SJCRH30 (cell line): ENCODE data around the gene CERS5. TPM values are rescaled to one million over a fixed set of nuclear protein-coding genes. Genes with fewer than 3 reads are reported as not detected.

Experiments used
- DNase-seq, 2 experiments: peaks; one replicate each; pipeline ENCODE4 v3.0.0-alpha.2; 2015 to 2020
- H3K27ac ChIP-seq: fragments of 250-450 bp; sonication (Bioruptor Pico); 2 replicates; pipeline ENCODE4 v1.5.1; 2020; ENCODE audit warnings: mild to moderate bottlenecking, moderate library complexity
- H3K27me3 ChIP-seq: fragments of 250-450 bp; sonication (Bioruptor Pico); 2 replicates; pipeline ENCODE4 v1.5.1; 2020; ENCODE audit warnings: mild to moderate bottlenecking, moderate library complexity
- H3K36me3 ChIP-seq: fragments of 250-450 bp; sonication (Bioruptor Pico); 2 replicates; pipeline ENCODE4 v1.5.1; 2020; ENCODE audit warnings: mild to moderate bottlenecking, moderate library complexity
- H3K4me1 ChIP-seq: fragments of 250-450 bp; sonication (Bioruptor Pico); 2 replicates; pipeline ENCODE4 v1.5.1; 2020; ENCODE audit warnings: mild to moderate bottlenecking, moderate library complexity
- H3K4me3 ChIP-seq: fragments of 250-450 bp; sonication (Bioruptor Pico); 2 replicates; pipeline ENCODE4 v1.5.1; 2020; ENCODE audit warnings: mild to moderate bottlenecking, moderate library complexity
- H3K9me3 ChIP-seq: fragments of 250-450 bp; sonication (Bioruptor Pico); replicated peaks from 2 replicates; pipeline ENCODE4 v1.5.1; 2020; ENCODE audit warnings: mild to moderate bottlenecking, moderate library complexity
- total RNA-seq: library from RNA; depleted of rRNA; stranded (reverse); fragments of >200 nt; shearing (Covaris generic); gene quantifications from 2 replicates; pipeline ENCODE4 v1.2.3, GENCODE V29; 2014

The CERS5 gene
- total RNA-seq, 1 experiment from 2014 or later = 58.7 TPM

DNA sequence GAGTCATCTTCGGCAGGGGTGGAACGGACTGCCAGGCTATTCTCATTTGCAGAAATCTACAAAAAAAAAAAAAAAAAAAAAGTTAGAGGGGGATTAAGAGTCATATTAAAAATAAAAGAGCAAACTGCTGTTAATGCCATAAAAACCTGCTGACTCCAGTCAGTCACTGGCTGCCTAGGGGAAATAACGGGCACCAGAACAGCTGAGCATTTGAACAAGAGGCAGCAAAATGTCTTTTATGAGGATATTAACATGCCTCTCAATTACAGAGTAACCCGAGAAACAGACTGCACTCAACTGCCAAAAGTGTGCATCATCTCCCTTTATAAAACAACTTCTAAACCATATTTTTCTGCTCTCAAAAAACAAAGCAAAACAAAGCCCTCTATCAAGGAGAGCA, 28.7 kb upstream of the CERS5 start:
- Histone ChIP-seq H3K4me1 (peaks cover 37% of the 10 kb centered on the region), H3K4me3 (peak overlapping the region; percentile 1), H3K9me3 (no peaks in the 10 kb centered on the region), H3K36me3 (peaks cover 47% of the 10 kb centered on the region), H3K27ac (peak overlapping the region; percentile 69), H3K27me3 (no peaks in the 10 kb centered on the region)
- peak; percentile 83 to 89 for DNase-seq

- DNase-seq = peak in 1 of 2 experiments; percentile 37
- H3K27me3 ChIP-seq = no peaks in the 10 kb centered on the region
- no peak overlapping the region for H3K27ac ChIP-seq
- H3K9me3 ChIP-seq = no peaks in the 10 kb centered on the region
- H3K36me3 ChIP-seq = peaks cover 30% of the 10 kb centered on the region
- peaks cover 47% of the 10 kb centered on the region for H3K4me1 ChIP-seq
- no peak overlapping the region for H3K4me3 ChIP-seq
Measured at GRCh38 chr12:50192908-50193307, 25.7 kb upstream of the CERS5 start.

GRCh38 chr12:50192236-50192635, 25.1 kb upstream of the CERS5 start:
- Histone ChIP-seq H3K4me1 (peaks cover 51% of the 10 kb centered on the region), H3K27ac (no peak overlapping the region), H3K4me3 (no peak overlapping the region), H3K27me3 (no peaks in the 10 kb centered on the region), H3K9me3 (no peaks in the 10 kb centered on the region), H3K36me3 (peaks cover 29% of the 10 kb centered on the region)
- no peak for DNase-seq

- H3K36me3 ChIP-seq = peaks cover 29% of the 10 kb centered on the region
Measured at GRCh38 chr12:50190859-50191258, 23.7 kb upstream of the CERS5 start.

GRCh38 chr12:50188875-50189575, 21.9 kb upstream of the CERS5 start:
- no peak overlapping the region for H3K4me3 ChIP-seq
- no peak for DNase-seq
- H3K4me1 ChIP-seq = peaks cover 54% of the 10 kb centered on the region
- H3K27me3 ChIP-seq = no peaks in the 10 kb centered on the region
- no peaks in the 10 kb centered on the region for H3K9me3 ChIP-seq
- peaks cover 22% of the 10 kb centered on the region for H3K36me3 ChIP-seq
- H3K27ac ChIP-seq = peak overlapping the region; percentile 83; the same call in 1 of the 2 replicates

More at GRCh38 chr12:50190859-50191258, 23.7 kb upstream of the CERS5 start:
- H3K4me3 ChIP-seq = no peak overlapping the region
- no peaks in the 10 kb centered on the region for H3K27me3 ChIP-seq
- H3K4me1 ChIP-seq = peaks cover 51% of the 10 kb centered on the region
- no peak overlapping the region for H3K27ac ChIP-seq
- no peak for DNase-seq
- no peaks in the 10 kb centered on the region for H3K9me3 ChIP-seq

DNA sequence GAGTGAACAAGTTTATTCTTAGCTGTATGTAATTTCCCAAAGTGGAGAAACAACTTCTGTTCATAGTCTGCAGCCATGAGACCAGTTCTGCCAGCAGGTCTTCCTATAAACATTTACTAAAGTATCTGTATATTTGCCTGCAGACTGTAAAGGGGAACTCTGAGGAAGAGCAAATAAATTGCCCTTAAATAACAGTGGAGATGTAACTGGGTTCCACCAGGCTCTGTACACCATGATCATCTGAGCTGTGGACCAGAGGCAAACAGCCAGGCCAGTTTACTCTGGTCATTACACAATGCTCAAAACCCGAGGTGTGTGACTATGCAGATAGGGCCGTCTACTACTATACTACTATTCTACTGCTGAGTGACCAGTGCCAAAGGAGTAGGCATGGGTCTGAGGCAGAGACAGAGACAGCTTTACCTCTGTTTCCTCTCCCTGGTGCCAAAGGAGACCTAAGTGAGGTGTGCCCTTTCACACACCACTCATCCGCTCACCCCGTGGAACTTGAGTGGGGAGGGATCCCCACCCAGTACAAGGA, 21.1 kb upstream of the CERS5 start:
- no peaks in the 10 kb centered on the region for H3K9me3 ChIP-seq
- H3K27ac ChIP-seq = peak overlapping the region; percentile 83
- peaks cover 25% of the 10 kb centered on the region for H3K36me3 ChIP-seq
- no peak overlapping the region for H3K4me3 ChIP-seq
- H3K27me3 ChIP-seq = no peaks in the 10 kb centered on the region
- DNase-seq = no peak
- peaks cover 54% of the 10 kb centered on the region for H3K4me1 ChIP-seq

DNA sequence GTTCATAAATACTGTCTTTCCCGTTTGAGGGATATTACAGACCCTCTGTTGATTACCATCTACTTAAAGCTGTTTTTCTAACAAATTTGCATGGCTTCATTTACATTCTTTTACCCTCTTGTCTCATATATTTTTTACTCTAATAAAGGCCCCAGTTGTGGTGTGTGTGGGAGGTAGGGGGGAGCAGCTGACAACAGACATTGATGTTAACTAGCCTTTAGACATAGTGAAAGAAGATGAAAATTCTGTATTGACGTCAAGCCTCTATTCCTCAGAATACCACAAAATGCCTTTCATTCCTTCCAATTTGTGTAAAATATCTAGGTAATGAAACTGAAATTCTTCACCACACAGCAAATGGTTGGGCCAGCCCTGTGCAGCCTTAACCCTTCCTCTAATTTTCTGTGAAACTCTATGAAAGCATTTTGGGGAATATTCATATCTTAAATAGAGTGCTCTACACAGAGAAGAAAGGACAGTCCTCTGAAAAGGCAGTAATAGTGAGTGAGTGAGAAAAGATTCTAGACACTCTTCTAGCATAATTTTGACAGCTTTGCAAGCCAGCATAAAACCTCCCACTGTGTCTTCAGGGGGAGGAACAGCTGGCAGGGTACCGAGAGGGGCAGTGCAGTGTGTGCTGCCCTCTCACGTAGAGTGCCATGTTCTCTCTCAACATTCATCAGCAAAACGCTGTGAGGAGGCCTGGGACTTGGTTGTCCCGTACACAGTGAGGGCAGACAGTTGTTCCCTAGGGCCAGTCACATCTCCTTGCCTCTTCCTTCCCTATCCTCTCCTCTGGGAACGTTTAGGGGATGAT, 20.1 kb upstream of the CERS5 start:
- DNase-seq = peak; percentile 76
- peaks cover 46% of the 10 kb centered on the region for H3K4me1 ChIP-seq
- H3K27me3 ChIP-seq = no peaks in the 10 kb centered on the region
- H3K9me3 ChIP-seq = no peaks in the 10 kb centered on the region
- H3K27ac ChIP-seq = peak overlapping the region; percentile 83
- H3K36me3 ChIP-seq = peaks cover 16% of the 10 kb centered on the region
- H3K4me3 ChIP-seq = no peak overlapping the region

GRCh38 chr12:50186681-50187080, 19.5 kb upstream of the CERS5 start:
- H3K27ac ChIP-seq = peak overlapping the region; percentile 83
- H3K4me3 ChIP-seq = no peak overlapping the region
- DNase-seq = peak; percentile 51 to 66
- peaks cover 14% of the 10 kb centered on the region for H3K36me3 ChIP-seq
- H3K4me1 ChIP-seq = peaks cover 46% of the 10 kb centered on the region
- H3K9me3 ChIP-seq = no peaks in the 10 kb centered on the region
- no peaks in the 10 kb centered on the region for H3K27me3 ChIP-seq

DNA sequence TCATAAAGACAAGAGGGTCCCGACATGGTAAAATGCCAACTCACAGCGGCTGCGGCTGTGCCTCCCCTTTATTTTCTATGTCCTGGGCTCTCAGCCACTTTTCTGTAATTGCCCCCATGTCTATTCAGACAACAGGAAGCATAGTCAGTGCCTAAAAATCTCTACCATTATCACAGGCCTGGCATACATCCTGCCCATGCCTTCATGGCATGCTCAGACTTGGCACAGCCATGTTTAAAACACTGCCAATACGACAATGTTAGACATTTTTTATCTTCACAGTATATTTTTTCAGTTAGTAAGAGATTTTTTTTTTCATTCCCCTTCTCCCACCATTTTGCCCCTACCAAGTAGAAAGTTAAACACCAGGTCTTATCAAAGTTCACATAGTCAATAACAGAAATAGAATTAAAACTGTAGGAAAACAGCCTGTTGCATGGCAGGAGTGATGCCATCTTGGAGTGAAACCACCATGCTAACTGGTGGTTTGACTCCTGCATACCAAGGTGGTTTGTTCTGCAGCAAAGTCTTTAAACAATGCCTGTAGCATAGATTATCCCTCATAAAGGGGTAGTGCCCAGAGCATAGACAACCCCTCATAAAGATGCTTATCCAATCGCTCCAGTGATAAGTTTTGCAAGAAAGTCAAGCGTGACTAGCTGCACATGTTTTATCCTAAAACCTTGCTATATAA, 18.9 kb upstream of the CERS5 start:
- Histone ChIP-seq H3K36me3 (peaks cover 18% of the 10 kb centered on the region), H3K9me3 (no peaks in the 10 kb centered on the region), H3K4me3 (no peak overlapping the region), H3K4me1 (peaks cover 46% of the 10 kb centered on the region), H3K27me3 (no peaks in the 10 kb centered on the region), H3K27ac (peak overlapping the region; percentile 83)
- no peak for DNase-seq

GRCh38 chr12:50185301-50185895, 18.2 kb upstream of the CERS5 start:
- Histone ChIP-seq H3K4me3 (no peak overlapping the region), H3K27ac (peak overlapping the region; percentile 83), H3K4me1 (peaks cover 46% of the 10 kb centered on the region), H3K36me3 (peaks cover 21% of the 10 kb centered on the region), H3K9me3 (no peaks in the 10 kb centered on the region), H3K27me3 (no peaks in the 10 kb centered on the region)
- DNase-seq = no peak

GRCh38 chr12:50184261-50184660, 17.1 kb upstream of the CERS5 start:
- H3K9me3 ChIP-seq = no peaks in the 10 kb centered on the region
- peaks cover 26% of the 10 kb centered on the region for H3K36me3 ChIP-seq
- no peak overlapping the region for H3K4me3 ChIP-seq
- H3K4me1 ChIP-seq = peaks cover 42% of the 10 kb centered on the region
- H3K27ac ChIP-seq = no peak overlapping the region
- no peaks in the 10 kb centered on the region for H3K27me3 ChIP-seq
- DNase-seq = no peak

DNA sequence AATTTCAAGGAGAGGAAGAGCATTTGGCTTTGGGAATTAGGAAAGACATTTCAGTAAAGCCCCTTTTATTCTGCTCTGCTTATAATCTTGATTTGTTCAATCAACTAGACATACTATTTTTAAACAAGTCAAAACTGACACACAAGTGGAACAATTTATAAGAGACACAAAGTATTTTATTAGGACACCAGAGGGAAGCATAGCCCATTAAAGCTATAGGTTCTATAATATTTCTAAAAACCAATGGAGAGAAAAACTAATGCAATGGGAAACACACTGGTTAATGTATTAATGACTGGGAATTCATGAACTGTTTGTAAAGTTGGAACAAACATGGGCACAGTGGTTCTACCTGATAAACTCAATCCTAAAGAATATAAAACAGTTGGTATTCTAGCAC, 15.3 kb upstream of the CERS5 start:
- peaks cover 24% of the 10 kb centered on the region for H3K36me3 ChIP-seq
- no peaks in the 10 kb centered on the region for H3K9me3 ChIP-seq
- peaks cover 24% of the 10 kb centered on the region for H3K4me1 ChIP-seq
- no peak overlapping the region for H3K27ac ChIP-seq
- H3K27me3 ChIP-seq = no peaks in the 10 kb centered on the region
- no peak for DNase-seq
- no peak overlapping the region for H3K4me3 ChIP-seq

DNA sequence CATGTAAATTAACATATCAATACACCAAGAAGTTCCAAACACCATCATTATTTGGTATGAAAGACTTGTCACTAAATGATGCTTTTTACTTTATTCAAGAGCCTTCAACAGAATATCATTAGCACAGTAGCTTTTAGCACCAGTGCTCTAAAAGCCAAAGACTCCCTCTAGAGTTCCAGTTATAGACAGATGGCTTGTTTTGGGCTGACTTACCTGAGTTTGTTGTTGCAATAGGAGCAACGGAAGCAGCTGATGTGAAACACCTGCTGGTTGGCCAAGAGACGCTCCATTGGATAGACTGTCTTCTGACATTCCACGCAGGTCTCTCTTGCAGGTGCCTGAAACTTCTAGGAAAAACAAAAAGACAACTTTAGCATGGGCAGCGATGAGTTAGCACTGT, 14.5 kb upstream of the CERS5 start:
- H3K27ac ChIP-seq = no peak overlapping the region

GRCh38 chr12:50175716-50176026, 8.5 kb upstream of the CERS5 start:
- H3K4me3 ChIP-seq = no peak overlapping the region
- H3K27ac ChIP-seq = no peak overlapping the region
- H3K4me1 ChIP-seq = 0 out of 2 replicates have a peak, but pooled peaks cover 3% of the 10 kb centered on the region
- no peaks in the 10 kb centered on the region for H3K9me3 ChIP-seq
- H3K27me3 ChIP-seq = no peaks in the 10 kb centered on the region
- no peak for DNase-seq
- H3K36me3 ChIP-seq = peaks cover 23% of the 10 kb centered on the region

More for the DNA sequence above, 14.5 kb upstream of the CERS5 start:
- Histone ChIP-seq H3K4me1 (peaks cover 19% of the 10 kb centered on the region), H3K4me3 (no peak overlapping the region), H3K36me3 (peaks cover 31% of the 10 kb centered on the region), H3K27me3 (no peaks in the 10 kb centered on the region), H3K9me3 (no peaks in the 10 kb centered on the region)
- DNase-seq = no peak
